C4-2B (cell line): Measurements from ENCODE around the gene PICALM.

Experiments used
- ZFX ChIP-seq: fragments of 450-650 bp; IDR thresholded peaks from 2 replicates; pipeline ENCODE4 v1.6.1; 2017
- TF ChIP-seq, protein P1 (sequence below): fragments of 450-650 bp; conservative IDR thresholded peaks from 2 replicates; pipeline ENCODE4 v1.5.1; 2017; ENCODE audit warnings: mild to moderate bottlenecking

DNA sequence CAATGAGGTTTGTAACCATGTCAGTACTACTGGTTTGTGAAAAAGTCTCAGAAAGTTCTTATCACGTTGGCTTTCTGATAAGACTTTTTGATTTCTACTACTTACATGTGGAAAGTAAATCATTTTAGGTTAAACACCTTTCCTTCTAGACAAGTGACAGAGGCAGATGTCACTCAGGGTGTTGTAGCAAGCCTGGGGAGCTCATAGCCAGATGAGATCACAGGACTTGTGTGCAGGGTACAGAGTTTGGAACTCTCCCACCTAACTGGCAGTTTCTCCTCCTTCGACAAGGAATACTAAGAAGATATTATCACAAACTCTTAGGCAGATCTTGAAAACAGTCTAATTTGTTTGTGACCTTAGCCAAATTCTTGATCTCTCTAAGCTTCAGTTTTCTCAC, 49.4 kb upstream of the PICALM start:
- TF ChIP-seq, protein P1, sequence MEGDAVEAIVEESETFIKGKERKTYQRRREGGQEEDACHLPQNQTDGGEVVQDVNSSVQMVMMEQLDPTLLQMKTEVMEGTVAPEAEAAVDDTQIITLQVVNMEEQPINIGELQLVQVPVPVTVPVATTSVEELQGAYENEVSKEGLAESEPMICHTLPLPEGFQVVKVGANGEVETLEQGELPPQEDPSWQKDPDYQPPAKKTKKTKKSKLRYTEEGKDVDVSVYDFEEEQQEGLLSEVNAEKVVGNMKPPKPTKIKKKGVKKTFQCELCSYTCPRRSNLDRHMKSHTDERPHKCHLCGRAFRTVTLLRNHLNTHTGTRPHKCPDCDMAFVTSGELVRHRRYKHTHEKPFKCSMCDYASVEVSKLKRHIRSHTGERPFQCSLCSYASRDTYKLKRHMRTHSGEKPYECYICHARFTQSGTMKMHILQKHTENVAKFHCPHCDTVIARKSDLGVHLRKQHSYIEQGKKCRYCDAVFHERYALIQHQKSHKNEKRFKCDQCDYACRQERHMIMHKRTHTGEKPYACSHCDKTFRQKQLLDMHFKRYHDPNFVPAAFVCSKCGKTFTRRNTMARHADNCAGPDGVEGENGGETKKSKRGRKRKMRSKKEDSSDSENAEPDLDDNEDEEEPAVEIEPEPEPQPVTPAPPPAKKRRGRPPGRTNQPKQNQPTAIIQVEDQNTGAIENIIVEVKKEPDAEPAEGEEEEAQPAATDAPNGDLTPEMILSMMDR = no peak
- TF ChIP-seq ZFX = no peak
